ENCODE measurements around the gene SLC28A3.
"Not testable (repeated sequence)": the region's sequence is repeated elsewhere in the genome, so short reads cannot be mapped to it uniquely, and the experiment has no call there.

The SLC28A3 gene, protein sequence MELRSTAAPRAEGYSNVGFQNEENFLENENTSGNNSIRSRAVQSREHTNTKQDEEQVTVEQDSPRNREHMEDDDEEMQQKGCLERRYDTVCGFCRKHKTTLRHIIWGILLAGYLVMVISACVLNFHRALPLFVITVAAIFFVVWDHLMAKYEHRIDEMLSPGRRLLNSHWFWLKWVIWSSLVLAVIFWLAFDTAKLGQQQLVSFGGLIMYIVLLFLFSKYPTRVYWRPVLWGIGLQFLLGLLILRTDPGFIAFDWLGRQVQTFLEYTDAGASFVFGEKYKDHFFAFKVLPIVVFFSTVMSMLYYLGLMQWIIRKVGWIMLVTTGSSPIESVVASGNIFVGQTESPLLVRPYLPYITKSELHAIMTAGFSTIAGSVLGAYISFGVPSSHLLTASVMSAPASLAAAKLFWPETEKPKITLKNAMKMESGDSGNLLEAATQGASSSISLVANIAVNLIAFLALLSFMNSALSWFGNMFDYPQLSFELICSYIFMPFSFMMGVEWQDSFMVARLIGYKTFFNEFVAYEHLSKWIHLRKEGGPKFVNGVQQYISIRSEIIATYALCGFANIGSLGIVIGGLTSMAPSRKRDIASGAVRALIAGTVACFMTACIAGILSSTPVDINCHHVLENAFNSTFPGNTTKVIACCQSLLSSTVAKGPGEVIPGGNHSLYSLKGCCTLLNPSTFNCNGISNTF

DNA sequence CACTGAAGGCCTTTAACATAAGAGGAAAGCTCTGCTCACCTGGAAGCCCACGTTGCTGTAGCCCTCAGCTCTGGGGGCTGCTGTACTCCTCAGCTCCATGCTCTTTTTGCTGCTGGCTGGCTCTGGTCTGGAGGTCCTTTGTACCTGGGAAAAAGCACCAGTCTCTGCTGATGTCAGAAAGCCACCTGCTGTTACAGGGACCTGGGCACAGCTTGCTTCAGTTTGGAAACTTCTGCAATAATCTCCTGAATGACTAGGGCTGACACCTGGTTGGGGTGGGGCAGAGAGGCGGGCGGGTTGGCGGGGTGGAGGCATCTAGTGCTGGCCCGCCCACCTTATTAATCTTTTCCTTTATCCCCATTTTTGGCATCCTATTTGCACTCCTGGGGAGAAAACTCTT, at the start of gene SLC28A3:
SLC28A3 (minus strand) TSS at position 224 of the 400 bp plus-strand sequence; CDS start at position 99, 125 bp downstream.
- no peak for DNase-seq

DNA sequence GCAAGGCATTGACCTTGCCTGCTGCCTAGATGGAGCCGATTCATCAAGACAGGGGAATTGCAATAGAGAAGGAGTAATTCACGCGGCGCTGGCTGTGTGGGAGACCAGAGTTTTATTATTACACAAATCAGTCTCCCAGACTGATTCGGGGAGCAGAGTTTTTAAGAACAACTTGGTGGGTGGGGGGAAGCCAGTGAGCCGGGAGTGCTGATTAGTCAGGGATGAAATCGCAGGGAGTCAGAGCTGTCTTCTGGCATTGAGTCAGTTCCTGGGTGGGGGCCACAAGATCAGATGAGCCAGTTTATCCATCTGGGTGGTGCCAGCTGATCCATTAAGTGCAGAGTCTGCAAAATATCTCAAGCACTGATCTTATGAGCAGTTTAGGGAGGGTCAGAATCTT, 49.7 kb upstream of the SLC28A3 start:
- not testable (repeated sequence) for DNase-seq

GRCh38 chr9:84387821-84388220, 47.3 kb upstream of the SLC28A3 start:
- no peak for DNase-seq

- DNase-seq = no peak
Measured at GRCh38 chr9:84386753-84387152, 46.2 kb upstream of the SLC28A3 start.

- DNase-seq = no peak
Measured at GRCh38 chr9:84385386-84386040, 45.0 kb upstream of the SLC28A3 start.

- DNase-seq = no peak
Measured at GRCh38 chr9:84384617-84385016, 44.1 kb upstream of the SLC28A3 start.

DNA sequence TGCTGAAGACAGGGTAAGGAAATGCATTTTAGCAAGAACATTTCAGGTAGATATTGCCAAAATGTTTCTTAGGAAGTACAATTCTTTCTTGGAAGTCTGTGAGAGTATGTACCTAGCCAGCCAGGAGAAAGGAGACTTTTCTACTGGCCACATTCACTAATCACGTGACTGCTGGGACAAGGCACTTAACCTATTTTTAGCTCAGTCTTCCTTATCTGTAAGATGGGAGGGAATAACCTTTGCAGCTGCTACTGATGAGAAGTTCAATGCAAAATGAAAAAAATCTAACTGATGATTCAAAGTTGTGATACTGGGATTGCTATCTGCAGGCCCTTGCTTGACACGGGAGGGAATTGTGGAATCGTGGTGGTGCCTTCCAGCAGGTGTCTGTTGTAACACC, 42.6 kb upstream of the SLC28A3 start:
- no peak for DNase-seq

GRCh38 chr9:84382720-84383119, 42.2 kb upstream of the SLC28A3 start:
- no peak for DNase-seq

- no peak for DNase-seq
Measured at GRCh38 chr9:84381508-84381907, 41.0 kb upstream of the SLC28A3 start.

GRCh38 chr9:84379740-84380139, 39.2 kb upstream of the SLC28A3 start:
- no peak for DNase-seq

DNA sequence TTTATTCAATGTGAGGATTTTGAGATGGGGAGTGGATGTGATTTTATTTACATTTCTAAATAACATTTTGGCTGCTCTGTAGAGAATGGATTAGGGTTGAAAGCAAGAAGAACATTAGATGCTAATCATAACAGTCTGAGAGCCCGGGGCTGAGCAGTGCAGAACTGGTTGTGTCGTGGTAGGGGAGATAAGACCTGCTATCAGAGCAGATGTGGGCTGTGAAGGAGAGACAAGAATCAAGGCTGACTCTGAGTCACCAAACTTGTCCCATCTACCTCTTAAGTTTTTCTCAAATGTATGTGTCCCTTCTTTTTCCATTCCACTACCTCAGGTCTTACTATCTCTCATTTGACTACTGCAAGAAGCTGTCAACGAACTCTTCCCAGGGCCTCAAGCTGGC, 35.4 kb upstream of the SLC28A3 start:
- DNase-seq = no peak

DNA sequence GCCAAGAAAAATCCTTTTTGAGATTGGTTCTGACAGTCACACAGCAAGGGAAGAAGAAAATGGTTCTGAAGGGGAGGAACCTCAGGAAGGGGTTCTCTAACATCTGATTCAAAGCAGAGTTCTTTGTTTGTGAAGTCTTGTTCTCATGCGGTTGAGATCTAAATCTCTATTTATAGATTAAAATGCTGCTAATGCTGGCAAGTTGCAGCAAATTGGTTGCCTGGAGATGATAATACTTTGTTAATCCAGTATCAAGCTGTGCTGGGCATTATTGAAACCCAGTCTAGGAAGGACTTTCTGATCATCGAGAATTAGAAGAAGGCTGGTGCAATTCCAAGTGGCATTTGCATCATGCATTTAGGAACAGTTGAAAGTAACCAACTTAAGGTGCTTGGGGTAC, 34.0 kb upstream of the SLC28A3 start:
- DNase-seq = no peak

- DNase-seq = no peak
Measured at GRCh38 chr9:84374013-84374412, 33.5 kb upstream of the SLC28A3 start.

DNA sequence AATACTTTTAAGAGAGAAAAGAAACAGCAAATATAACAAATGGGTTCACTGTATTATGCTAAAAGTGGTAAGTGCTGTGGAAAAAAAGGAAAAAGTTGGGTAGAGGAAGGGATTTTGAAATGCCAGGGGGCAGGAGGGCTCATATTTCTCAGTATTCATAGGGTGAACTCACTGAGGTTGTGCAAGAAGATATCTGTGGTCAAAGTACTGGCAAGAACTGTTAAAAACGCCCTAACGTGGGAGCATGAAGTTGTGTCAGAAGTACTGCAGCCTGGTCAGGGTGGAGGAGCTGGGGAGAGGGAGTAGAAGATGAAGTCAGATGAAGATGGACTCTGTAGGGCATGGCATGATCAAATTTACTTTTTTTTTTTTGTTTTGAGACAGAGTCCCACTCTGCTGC, 31.2 kb upstream of the SLC28A3 start:
- DNase-seq = no peak

DNA sequence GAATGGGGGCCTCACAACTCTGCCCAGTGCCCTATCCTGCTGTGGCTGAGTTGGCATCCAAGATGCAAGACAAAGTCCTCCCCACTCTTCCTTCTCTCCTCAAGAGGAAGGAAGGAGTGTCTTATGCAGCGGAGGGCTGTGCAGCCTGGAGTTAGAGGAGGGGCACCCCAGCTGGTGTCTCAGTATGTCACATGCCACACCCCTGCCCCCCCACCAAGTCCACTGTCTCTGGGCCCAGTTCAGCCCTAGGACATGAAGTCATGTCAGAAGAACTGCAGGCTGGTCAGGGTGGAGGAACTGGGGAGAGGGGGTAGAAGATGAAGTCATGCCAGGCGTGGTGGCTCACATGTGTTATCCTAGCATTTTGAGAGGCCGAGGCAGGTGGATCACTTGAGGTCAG, 28.0 kb upstream of the SLC28A3 start:
- DNase-seq = no peak

DNA sequence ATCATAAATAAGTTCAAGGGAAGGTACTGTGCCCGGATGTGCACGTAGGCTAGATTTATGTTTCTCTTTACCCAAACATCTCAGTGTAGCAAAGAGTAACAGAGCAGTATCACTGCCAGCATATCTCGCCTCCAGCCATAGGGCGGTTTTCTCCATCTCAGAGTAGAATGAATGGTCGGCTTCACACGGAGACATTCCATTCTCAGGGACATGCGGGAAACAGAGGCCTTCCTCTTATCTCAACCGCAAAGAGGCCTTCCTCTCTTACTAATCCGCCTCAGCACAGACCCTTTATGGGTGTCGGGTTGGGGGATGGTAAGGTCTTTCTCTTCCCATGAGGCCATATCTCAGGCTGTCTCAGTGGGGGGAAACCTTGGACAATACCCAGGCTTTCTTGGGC, 27.2 kb upstream of the SLC28A3 start:
- DNase-seq = not testable (repeated sequence)

GRCh38 chr9:84366683-84367082, 26.1 kb upstream of the SLC28A3 start:
- no peak for DNase-seq

- DNase-seq = not testable (repeated sequence)
Measured at GRCh38 chr9:84364894-84365490, 24.4 kb upstream of the SLC28A3 start.

- no peak for DNase-seq
Measured at GRCh38 chr9:84361645-84362044, 21.1 kb upstream of the SLC28A3 start.

DNA sequence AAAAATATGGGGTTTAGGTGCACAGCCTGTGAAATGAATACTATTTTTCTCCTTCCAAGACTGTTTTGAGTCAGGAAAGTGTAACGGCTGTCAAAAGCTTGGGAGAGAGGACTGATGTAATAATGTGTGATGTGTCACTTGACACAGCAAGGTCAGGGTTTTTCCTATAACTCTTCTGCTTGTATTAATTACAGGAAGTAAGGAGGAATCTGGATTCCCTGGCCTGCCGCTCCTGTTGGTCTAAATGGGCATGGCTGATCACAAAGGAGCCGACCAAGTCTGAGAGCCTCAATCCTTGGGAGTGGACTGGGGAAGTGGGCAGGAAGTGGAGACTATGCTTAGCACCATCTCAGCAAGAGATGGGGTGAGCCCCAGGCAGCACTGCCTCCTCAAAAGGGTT, 16.7 kb upstream of the SLC28A3 start:
- no peak for DNase-seq

DNA sequence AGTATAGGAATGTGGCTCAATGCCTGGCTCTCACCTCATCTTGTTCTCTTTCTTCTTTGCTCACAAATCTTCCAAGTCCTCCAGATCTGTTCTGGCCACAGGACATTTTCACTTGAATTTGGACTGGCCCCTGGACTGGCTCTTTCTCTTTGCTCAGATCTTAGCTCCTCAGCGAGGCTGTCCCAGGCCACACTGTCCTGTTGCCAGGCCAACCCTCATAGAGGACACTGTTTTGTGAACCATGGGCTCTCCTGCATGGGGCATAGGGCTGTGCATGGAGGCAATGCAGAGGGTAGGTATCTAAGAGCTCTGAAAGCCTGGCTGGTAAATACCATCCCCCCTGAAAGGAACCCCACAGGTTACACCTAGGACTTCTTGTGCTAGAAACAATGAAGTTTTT, 13.5 kb upstream of the SLC28A3 start:
- no peak for DNase-seq

- DNase-seq = no peak
Measured at GRCh38 chr9:84349671-84350070, 9.1 kb upstream of the SLC28A3 start.

GRCh38 chr9:84343111-84343521, 2.6 kb upstream of the SLC28A3 start:
- DNase-seq = no peak
